SW 1271 (cell line): ENCODE results near the gene NUPR1.
"Not testable (repeated sequence)": the region's sequence is repeated elsewhere in the genome, so short reads cannot be mapped to it uniquely, and the experiment has no call there.

ENCODE experiments used
- DNase-seq, 2 experiments: peaks; one replicate each; lab custom pipeline; 2025; lab: John Stamatoyannopoulos, UW

Gene NUPR1, protein sequence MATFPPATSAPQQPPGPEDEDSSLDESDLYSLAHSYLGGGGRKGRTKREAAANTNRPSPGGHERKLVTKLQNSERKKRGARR

DNA sequence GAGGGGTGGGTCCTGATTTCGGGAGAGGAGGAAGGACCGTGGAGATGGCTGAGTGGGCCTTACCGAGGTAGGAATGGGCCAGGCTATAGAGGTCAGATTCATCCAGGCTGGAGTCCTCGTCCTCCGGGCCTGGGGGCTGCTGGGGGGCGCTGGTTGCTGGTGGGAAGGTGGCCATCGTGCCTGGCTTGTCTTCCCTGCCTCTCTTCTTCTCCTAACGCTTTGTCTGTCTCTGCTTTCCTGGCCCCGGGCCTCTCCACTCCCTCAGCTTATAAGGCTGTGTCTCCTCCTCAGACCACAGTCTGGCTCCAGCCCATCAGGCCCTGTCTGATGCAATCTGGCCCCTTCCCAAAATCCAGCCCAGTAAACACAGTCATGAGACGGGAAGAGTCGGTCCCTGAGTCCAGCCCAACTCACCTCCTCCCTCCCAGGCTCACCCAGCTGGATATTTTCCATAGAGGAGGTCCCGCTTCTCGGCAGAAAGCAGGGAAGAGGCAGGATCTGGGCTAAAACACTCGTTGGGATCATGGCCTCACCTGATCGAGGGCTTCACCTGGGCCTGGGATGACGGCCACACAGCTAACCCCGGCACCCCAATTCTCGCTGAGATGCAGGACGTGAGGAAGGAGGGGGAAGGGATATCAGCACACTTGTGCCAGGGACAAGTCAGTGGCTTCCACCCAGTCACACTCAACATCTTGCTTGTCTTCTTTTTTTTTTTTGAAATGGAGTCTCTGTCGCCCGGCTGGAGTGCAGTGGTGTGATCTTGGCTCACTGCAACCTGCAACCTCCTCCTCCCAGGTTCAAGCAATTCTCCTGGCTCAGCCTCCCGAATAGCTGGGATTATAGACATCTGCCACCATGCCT, at the start of gene NUPR1:
NUPR1 (minus strand) TSS at position 242 of the 864 bp plus-strand sequence; CDS start at position 175, 67 bp downstream.
- DNase-seq = no peak

DNA sequence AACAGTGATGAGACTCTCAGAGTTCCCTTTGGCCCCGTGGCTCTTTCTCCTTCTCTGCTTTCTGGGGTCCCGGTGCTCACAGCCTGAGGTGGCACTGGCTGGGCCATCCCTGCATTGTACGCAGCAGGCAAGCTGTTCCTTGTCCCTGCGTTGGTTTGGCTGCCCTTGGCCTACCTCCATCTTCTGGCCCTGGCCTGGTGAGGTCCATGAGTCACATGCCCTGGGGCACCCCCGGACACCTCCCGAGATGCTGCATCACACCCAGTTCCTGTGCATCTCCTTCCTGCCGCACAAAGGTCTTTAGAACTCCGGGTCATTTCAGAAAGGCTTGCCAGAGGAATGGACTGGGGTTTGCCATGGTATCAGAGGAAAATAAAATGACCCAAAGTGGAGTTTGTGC, 48.6 kb upstream of the NUPR1 start:
- DNase-seq = peak in 1 of 2 experiments; percentile 12

DNA sequence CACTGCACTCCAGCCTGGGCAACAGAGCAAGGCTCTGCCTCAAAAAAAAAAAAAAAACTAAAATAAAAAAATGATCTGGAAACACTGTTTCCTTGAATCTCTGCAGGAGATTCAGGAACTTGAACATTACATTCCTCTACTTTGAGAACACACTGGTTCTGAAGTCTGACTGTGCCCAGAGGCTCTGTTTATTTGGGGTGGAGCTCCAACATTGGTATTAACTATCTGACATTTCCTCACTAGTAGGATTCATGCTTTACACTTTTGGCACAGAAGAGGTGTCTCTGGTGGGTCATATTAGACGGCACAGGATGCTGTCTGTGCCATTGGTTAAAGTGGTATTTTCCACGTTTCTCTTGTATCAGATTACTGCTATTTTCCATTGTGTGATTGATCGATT, 47.7 kb upstream of the NUPR1 start:
- no peak for DNase-seq

DNA sequence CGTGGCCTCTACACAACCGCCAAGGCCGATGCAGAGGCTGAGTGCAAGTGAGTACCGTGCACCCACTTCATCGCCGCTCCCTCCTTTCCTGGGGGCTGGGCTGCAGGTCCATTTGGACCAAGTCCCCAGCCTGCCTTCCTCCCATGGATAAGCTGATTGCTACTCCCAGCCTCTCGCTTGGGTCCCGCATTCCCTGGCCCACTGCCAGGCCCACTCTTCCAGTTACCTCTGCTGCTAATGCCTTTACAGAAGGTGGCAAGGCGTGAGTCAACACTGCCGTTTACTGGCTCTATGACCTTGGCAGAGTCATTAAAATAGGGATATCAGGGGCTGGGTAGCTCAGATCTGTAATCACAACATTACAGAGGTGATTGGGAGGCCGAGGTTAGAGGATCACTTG, 46.9 kb upstream of the NUPR1 start:
- DNase-seq = no peak

DNA sequence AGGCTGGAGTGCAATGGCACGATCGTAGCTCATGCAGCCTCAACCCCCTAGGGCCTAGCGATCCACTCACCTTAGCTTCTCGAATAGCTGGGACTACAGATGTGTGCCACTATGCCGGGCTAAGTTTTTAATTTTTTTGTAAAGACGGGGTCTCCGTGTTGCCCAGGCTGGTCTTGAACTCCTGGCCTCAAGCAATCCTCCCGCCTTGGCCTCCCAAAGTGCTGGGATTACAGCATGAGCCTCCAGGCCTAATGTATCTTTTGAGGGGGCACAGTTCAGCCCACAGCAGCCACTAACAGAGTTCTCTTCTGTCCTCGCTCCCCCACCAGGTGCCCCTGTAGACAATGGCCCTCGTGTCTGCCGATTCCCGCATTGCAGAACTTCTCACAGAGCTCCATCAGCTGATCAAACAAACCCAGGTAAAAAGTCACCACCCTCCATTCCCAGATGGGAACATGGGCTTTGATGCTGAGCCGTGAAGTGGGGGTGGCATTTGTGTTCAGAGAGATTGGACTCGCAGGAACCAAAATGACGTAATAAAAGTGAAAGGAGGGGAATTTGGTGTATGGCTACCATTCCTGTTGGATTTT, 42.0 kb upstream of the NUPR1 start:
- DNase-seq = no peak

DNA sequence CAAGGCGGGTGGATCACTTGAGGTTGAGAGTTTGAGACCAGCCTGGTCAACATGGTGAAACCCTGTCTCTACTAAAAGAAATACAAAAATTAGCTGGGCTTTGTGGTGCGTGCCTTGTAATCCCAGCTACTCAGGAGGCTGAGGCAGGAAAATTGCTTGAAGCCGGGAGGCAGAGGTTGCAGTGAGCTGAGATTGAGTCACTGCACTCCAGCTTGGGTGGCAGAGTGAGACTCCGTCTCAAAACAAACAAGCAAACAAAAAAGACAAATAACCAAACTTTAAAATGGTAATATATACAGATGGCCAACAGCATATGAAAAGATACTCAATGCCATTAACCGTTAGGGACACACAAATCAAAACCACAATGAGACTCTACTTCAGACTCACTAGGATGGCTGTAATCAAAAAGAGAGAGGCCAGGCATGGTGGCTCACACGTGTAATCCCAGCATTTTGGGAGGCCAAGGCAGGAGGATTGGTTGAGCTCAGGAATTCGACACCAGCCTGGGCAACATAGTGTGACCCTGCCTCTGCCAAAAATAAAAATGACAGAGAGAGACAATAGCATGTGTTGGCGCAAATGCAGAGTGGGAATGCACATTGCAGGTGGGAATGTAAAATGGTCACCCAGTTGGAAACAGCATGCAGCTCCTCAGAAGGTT, 36.8 kb upstream of the NUPR1 start:
- DNase-seq = no peak

DNA sequence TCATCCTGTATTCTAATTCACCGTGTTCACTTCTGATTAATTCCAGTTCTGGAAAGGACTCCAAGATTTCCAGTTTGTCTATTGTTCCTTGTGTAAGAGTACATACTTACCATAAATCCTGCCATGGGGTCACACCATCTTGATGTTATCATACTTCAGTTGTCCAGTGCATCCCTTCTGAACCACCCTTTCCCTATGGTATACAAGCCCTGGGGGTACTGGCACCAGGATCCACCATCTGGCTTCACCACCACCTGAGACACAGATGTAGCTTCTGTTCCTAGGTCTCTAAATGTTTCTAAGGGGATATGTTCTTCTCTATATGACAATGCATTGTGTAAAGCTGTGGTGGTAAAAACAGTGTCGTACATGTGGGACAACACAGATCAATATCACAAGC, 36.2 kb upstream of the NUPR1 start:
- no peak for DNase-seq

DNA sequence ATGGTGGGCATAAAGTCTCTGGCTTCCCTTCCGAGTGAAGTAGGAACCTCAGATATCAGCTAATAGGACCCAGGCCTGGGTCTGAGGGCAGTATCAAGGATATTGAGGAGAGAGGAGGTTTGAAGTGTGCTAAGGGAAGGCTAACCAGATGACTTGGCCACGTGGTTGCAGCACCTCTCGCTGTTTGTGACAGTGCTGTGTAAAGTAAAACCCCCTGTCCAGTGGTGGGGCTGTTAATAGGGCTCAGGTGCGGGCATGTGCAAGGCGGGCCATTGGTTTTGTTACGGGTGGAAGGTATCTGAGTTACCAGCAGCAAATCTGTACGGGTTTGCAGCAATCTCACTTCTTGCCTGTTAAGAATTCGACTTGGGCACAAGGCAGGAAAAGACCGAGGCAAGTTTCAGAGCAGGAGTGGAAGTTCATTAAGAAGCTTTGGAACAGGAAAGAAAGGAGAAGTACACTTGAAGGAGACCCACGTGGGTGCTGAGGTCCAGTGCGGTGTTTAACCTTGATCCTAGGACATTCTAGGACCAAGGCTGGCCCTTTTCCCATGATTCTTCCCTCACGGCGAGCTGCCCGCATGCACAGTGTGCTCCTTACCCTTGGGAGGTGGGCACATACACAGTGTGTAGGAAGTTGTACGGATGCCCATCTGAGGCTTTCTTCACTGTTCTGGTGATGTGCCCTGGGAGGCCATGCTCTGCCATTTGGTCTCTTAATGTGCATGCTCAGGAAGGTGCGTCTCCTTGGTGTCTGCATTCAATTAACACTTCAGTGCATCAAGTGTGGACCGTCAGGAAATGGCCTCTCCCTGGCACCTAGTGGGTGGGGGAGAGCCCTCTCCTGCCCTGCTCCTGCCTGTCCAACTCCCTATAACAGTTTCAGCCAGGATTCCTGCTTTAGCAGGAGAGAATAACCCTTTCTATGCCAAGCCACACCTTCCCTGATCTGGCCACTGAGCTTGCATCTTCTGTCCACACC, 35.3 kb upstream of the NUPR1 start:
- DNase-seq = no peak

DNA sequence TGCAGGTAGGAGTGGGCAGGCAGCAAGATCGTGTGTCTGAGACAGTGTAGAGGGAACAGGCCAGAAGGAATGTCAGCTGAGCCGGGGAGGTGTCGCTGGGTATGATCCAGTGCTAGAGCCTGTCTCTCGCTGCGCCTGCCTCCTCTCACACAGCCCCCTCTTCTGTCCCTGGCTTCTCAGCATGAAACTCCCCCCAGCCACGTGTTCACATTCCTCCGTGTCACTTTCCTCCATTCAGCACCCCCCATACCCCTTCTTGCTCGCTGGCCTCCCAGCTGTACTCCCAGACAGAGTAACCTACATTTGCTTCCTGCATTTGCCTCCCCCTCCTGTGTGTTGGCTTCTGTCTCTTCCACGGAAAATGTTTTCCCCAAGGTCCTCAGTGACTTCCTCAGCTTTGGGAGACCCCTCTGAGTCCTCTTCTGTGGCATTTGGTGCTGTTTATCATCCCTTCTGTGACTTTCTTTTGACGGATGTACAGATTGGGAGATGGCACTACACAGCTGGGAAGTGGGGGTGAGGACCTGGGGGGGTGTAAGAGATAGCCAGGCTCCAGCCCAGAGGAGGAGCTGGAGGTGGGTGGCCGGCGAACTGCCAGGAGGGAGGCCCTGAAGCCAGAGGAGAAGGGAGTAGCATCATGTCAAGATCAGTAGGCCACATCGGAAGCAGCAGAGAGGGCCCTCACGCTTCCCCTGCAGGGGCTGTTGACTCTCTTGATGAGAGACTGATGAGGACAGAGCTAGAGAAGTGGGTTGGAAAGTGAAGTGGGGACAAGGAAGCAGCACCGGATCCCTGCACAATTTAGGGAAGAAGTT, 34.1 kb upstream of the NUPR1 start:
- no peak for DNase-seq

DNA sequence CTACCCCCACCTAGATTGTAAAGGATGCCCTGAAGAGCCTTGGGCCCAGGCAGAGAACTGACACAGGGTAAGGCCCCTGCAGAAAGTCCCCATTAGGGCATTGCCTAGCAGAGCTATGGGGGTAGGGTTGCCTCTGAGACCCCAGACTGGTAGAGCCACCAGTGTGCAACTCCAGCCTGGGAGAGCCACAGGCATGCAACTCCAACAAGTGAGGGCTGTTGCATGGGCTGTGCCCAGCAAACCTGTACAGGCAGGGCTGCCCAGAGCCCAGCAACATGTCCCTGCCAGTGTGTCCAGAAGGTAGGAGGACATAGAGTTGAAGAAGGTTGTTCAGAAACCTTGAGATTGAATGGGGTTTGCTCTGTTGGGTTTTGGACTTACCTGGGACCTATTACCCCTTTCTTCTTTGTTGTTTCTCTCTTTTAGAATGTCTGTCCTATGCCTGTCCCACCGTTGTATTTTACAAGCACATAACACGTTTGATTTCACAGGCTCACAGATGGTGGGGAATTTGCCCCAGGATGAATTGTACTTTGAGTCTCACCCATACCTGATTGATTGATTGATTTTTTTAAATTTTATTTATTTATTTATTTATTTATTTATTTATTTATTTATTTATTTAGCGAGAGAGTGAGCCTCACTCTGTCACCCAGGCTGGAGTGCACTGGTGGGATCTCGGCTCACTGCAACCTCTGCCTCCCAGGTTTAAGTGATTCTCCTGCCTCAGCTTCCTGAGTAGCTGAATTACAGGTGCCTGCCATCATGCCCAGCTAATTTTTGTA, 31.4 kb upstream of the NUPR1 start:
- DNase-seq = no peak

DNA sequence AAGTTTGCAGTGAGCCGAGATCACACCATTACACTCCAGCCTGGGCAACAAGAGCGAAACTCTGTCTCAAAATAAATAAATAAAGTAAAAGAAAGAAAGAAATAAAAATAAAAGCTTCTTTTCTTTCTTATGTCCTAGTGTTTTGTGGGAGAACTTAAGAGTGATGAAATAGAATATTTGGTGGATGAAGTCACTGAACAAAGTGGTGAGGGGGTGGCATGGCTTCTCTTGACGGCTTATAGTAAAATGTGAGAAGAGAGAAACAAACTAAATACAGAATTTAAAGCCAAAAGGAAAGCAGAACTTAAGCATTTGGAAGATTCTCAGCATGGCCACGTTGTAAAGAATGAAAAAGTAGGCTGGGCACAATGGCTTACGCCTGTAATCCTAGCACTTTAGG, 30.2 kb upstream of the NUPR1 start:
- DNase-seq = no peak

DNA sequence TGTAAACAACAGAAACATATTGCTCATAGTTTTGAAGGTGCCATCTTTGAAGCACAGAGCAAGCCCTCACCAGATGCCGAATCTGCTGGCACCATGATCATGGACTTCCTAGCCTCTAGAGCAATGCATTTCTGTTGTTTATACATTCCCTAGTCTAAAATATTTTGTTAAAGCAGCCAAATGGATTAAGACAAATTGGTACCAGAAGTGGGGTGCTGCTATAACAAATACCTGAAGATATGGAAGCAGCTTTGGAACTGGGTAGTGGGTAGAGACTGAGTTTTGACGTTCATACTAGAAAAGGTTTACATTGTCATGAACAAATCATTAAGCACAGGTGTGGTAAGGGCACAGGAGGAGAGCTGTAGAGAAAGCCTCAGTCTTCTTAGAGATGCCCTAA, 28.5 kb upstream of the NUPR1 start:
- no peak for DNase-seq

DNA sequence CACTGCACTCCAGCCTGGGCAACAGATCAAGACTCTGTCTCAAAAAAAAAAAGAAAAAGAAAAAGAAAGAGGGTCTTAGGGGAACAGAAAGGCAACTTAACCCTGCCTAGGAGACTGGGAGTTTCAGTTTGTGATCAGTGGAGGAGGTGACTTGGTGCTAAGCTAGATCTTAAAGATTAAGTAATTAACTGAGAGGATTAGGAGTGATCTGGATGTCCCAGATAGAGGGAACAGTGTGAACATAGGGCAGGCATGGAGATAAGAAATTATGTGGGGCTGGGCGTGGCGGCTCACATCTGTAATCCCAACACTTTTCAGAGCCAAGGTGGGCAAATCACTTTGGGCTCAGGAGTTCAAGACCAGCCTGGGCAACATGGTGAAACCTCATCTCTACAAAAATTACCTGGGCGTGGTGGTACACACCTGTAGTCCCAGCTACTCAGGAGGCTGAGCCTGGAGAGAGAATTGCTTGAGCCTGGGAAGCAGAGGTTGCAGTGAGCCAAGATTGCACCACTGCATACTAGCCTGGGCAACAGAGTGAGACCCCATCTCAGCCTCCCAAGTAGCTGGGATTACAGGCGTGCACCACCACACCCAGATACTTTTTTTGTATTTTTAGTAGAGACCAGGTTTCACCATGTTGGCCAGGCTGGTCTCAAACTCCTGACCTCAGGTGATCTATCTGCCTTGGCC, 27.6 kb upstream of the NUPR1 start:
- not testable (repeated sequence) for DNase-seq

DNA sequence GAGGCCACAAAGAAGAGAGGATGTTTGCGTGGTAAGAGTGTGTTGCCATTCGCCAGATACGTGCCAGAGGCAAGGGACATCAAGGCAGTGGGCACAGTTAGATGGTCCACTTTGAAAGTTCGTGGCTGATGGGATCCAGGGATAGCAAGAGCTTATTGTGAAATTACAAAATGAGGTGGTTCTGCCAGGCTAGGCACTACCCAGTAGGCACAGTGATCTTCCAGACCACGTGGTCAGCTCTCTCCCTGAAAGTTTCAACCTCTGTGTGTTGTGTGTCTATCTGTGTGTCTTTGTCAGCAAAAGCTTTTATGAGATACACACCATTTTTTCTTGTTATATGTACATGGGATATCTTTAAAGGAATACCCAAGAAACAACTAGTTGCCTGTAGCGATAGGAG, 24.4 kb upstream of the NUPR1 start:
- DNase-seq = no peak

DNA sequence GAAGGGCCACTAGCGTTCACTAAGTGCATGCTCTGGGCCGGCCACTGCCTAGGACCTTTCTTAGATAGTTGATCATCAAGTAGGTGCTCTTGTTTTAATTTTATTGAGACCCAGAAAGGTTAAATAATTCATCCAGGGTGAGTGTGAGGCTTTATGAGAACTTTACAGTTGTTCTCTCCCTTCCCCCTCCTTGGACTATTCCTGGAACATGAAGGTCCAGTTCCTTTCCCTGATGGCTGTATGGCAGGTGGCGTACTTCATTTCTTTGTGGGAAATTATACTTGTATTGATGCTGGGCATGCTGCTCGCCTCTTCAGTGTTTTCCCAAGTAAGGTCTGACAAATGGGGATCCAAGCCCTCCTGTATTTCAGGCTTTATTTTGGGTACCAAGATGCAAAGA, 23.4 kb upstream of the NUPR1 start:
- DNase-seq = no peak

DNA sequence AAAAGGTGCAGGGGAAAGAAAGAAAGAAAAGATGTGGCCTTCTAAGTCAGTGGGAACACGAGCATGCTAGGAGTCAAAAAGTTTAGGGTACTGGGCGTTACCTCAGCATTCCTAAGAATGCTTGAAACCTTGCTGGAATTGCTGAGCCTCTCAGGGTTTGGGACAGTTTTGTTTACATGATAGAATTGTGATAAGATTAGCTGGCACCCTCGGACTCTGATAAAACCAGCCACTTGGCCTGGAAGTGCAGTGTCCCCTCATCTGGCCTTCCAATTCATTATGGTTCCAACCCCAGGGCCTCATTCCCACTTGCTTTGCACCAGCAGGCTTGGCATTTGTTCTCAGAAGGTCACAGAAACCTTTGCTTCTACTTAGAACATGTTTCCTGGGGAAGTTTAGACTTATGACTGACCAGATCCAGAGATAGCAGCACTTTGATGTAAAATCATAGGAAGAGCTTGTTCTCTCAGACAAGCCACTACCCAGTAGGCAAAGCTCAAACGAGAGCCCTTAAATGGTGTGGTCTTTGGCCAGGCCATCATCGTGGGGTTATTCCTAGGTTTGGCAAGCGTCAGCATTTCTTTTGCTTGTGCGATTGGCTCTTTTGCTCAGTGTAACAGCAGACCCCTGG, 22.9 kb upstream of the NUPR1 start:
- DNase-seq = no peak

DNA sequence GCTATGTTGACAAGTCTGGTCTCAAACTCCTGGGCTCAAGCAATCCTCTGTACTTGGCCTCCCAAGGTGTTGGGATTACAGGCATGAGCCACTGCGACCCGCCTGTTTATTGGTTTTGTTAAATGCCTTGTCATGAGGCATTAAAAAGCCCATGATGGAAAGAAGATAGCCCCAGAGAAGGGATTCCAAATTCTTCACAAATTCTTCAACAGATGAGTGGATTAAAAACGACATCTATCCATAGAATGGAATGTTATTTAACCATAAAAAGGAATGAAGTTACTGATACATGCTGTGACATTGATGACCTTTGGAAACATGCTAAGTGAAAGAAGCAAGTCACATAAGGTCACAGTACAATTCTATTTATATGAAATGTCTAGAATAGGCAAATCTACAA, 19.7 kb upstream of the NUPR1 start:
- DNase-seq = no peak

DNA sequence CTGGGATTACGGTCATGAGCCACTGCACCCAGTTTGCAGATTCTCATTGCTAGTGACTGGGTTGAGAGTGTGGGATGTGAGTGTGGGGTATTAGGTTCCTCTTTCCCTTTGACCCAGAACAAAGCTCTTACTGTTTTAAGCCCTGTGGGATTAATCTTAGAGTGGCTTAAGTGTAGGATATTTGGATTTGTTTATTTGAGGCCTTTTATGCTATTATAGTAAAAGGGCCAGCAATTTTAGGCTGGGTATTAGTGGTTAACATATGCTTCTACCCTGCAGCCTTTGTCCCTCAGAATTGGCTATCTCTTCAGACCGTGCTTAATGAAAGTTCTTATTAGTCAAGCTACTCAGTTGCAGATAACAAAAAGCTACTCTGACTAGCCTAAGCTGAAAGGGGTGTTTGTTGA, 18.1 kb upstream of the NUPR1 start:
- no peak for DNase-seq

DNA sequence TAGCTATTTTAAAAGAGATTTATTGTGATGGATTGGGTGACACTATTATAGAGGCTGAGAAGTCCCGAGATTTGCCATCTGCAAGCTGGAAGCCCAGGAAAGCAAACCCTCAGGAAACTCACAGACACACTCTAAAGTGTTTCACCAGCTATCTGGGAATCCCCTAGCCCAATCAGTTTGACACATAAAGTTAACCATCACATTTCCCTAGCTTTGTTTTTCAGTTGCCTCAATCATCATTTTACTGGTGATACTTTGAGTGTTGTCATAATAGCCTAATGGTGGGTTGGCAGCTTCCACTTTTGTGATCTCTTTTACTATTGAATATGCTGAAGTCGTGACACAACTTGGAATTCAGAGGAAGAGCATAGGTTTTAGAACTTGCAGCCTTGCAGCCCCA, 16.8 kb upstream of the NUPR1 start:
- no peak for DNase-seq
